ENCODE measurements around the gene DHPS.

DNA sequence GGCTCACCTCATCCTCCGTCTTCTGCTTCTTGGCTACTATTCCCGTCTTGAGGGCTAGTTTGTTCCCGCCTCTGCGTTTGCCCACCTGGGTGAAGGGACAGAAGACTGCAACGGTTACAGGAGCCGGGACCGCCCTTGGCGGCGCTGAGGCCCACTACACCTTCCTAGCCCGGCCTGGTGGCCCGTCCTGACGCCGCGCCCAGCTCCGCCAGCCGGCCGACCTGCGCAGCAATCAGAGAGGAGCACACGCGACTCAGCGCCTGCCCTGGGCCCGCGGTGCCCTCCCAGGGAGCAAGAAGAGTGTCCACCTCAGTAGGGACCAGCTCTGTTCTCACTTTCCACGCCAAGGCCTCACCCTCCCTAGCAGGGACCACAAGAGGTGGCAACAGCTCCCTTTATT is 49.7 kb upstream of the DHPS start:
- TF ChIP-seq, protein P1, sequence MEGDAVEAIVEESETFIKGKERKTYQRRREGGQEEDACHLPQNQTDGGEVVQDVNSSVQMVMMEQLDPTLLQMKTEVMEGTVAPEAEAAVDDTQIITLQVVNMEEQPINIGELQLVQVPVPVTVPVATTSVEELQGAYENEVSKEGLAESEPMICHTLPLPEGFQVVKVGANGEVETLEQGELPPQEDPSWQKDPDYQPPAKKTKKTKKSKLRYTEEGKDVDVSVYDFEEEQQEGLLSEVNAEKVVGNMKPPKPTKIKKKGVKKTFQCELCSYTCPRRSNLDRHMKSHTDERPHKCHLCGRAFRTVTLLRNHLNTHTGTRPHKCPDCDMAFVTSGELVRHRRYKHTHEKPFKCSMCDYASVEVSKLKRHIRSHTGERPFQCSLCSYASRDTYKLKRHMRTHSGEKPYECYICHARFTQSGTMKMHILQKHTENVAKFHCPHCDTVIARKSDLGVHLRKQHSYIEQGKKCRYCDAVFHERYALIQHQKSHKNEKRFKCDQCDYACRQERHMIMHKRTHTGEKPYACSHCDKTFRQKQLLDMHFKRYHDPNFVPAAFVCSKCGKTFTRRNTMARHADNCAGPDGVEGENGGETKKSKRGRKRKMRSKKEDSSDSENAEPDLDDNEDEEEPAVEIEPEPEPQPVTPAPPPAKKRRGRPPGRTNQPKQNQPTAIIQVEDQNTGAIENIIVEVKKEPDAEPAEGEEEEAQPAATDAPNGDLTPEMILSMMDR (IDR thresholded peaks at IDR 0.05) = no peak
- no peak for TF ChIP-seq POLR2AphosphoS5 (IDR thresholded peaks at IDR 0.05)
- TF ChIP-seq POLR2A (IDR thresholded peaks at IDR 0.05) = no peak

Measured in gastroesophageal sphincter (tissue), 3 donors.